ENCODE data around the gene CRIM1.

CRIM1 gene

GRCh38 chr2:36520431-36520830 is 164.9 kb downstream of the CRIM1 start:
- DNase-seq (ENCODE audit: low read depth): no peak

- DNase-seq (ENCODE audit: low read depth): no peak
These were observed 167.6 kb downstream of the CRIM1 start for GRCh38 chr2:36523153-36523552.

- DNase-seq (ENCODE audit: low read depth): no peak
These were observed 169.7 kb downstream of the CRIM1 start for GRCh38 chr2:36525245-36525644.

- DNase-seq (ENCODE audit: low read depth): no peak
These were observed 170.6 kb downstream of the CRIM1 start for GRCh38 chr2:36526226-36526625.

GRCh38 chr2:36528274-36528673 is 172.7 kb downstream of the CRIM1 start:
- DNase-seq (ENCODE audit: low read depth): no peak

- no peak for DNase-seq (ENCODE audit: low read depth)
These were observed 173.3 kb downstream of the CRIM1 start for GRCh38 chr2:36528766-36529392.

- no peak for DNase-seq (ENCODE audit: low read depth)
These were observed 174.8 kb downstream of the CRIM1 start for GRCh38 chr2:36530178-36530982.

- peak; percentile 32 for DNase-seq (ENCODE audit: low read depth)
These were observed 175.4 kb downstream of the CRIM1 start for GRCh38 chr2:36530983-36531354.

- DNase-seq (ENCODE audit: low read depth): no peak
These were observed 178.8 kb downstream of the CRIM1 start for GRCh38 chr2:36534275-36534799.

GRCh38 chr2:36535099-36535498 is 179.5 kb downstream of the CRIM1 start:
- no peak for DNase-seq (ENCODE audit: low read depth)

GRCh38 chr2:36536776-36537175 is 181.2 kb downstream of the CRIM1 start:
- DNase-seq (ENCODE audit: low read depth): no peak

- no peak for DNase-seq (ENCODE audit: low read depth)
These were observed 182.8 kb downstream of the CRIM1 start for GRCh38 chr2:36538335-36538734.

GRCh38 chr2:36539631-36540030 is 184.1 kb downstream of the CRIM1 start:
- no peak for DNase-seq (ENCODE audit: low read depth)

GRCh38 chr2:36540986-36541754 is 185.6 kb downstream of the CRIM1 start:
- no peak for DNase-seq (ENCODE audit: low read depth)

GRCh38 chr2:36541891-36542595 is 186.5 kb downstream of the CRIM1 start:
- DNase-seq (ENCODE audit: low read depth): no peak

- DNase-seq (ENCODE audit: low read depth): no peak
These were observed 189.2 kb downstream of the CRIM1 start for GRCh38 chr2:36544638-36545338.

GRCh38 chr2:36545871-36546416 is 190.4 kb downstream of the CRIM1 start:
- no peak for DNase-seq (ENCODE audit: low read depth)

- no peak for DNase-seq (ENCODE audit: low read depth)
These were observed 192.3 kb downstream of the CRIM1 start for GRCh38 chr2:36547906-36548305.

- DNase-seq (ENCODE audit: low read depth): no peak
These were observed 193.6 kb downstream of the CRIM1 start for GRCh38 chr2:36549165-36549574.

GRCh38 chr2:36550006-36550405 is 194.4 kb downstream of the CRIM1 start:
- no peak for DNase-seq (ENCODE audit: low read depth)

- DNase-seq (ENCODE audit: low read depth): no peak
These were observed 198.1 kb downstream of the CRIM1 start for GRCh38 chr2:36553683-36554082.

All from CMK (cell line).